Tibial artery (tissue), 4 donors: ENCODE results near the gene RNF220.

Experiments
- DNase-seq, 2 donors: peaks; one replicate each; pipeline ENCODE4 v3.0.0-alpha.2; 2019
- H3K27ac ChIP-seq, 2 donors: fragments of 200-600 bp; sonication (generic) in 1 of 2; 1 replicate in 1 of 2; 2 replicates in 1 of 2; pipeline ENCODE4 v1.5.1; 2018 to 2019; ENCODE audit warnings: mild to moderate bottlenecking in 1 of 2
- H3K27me3 ChIP-seq, 2 donors: fragments of 200-600 bp; sonication (generic) in 1 of 2; one replicate each; pipeline versions ENCODE4 v1.5.1 to v1.6.0; 2016 to 2019
- H3K36me3 ChIP-seq, 3 donors: fragments of 200-600 bp; sonication (generic) in 2 of 3; one replicate each; pipeline ENCODE4 v1.5.1; 2016 to 2019; ENCODE audit warnings: mild to moderate bottlenecking in 2 of 3
- H3K4me1 ChIP-seq, 4 donors: fragments of 200-600 bp; sonication (generic) in 2 of 4; 1 replicate in 3 of 4; 2 replicates in 1 of 4; pipeline ENCODE4 v1.5.1; 2016 to 2019
- H3K4me3 ChIP-seq, 2 donors: fragments of 200-600 bp; sonication (generic) in 1 of 2; 1 replicate in 1 of 2; 2 replicates in 1 of 2; pipeline ENCODE4 v1.5.1; 2018 to 2019; ENCODE audit warnings: mild to moderate bottlenecking in 2 of 2
- H3K9me3 ChIP-seq, 3 donors: fragments of 200-600 bp; sonication (generic) in 1 of 3; one replicate each; pipeline ENCODE4 v1.5.1; 2016 to 2019
- intact Hi-C: fragments of 100-400 bp; cut with DNase I; formaldehyde crosslinking; loops from one replicate; pipeline ENCODE4 v1.15.0; 2023; ENCODE audit warnings: low total_unique reads
- TF ChIP-seq, protein P1 (sequence below), 2 experiments: fragments of 200-600 bp in 1 of 2; fragments of 450-650 bp in 1 of 2; IDR thresholded peaks; one replicate each; pipeline ENCODE4 v1.5.1; 2017 to 2019; ENCODE audit warnings: antibody characterized with exemption in 2 of 2, mild to moderate bottlenecking in 1 of 2, moderate library complexity in 1 of 2

RNF220 gene

DNA sequence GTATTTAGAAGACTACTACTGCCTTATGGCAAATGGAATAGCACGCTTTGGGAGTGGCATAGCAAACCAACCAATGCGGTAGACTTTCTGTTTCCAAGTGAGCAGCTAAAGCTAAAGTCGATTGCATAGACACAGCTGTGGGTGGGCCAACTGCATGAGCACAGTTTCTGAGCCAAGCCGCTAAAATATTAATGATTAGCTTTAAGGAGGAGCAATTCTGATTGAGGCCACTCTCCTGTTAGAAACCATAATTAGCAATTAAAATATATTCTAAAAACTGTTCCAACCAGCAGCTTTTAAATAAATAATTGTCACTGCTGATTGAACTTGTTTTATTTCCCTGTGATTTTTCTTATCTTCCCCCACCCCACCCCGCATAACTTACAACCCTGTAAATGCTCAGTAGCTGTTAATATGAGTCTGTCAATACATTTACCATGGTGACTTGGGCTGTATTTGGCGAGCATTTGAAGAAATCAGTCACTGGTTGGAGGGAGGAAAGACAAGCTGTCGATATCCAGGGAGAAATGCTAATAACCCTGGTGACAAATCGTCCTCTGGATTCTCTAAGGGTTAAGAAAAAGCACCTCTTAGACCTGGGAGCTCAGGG lies 32.2 kb downstream of the RNF220 start:
- intact Hi-C loops: no loop called here
- DNase-seq: no peak
- Histone ChIP-seq H3K36me3 (no peaks in the 10 kb centered on the region), H3K4me1 (no peaks in the 10 kb centered on the region), H3K27me3 (no peaks in the 10 kb centered on the region), H3K27ac (no peak overlapping the region), H3K4me3 (no peak overlapping the region), H3K9me3 (no peaks in the 10 kb centered on the region)
- TF ChIP-seq, protein P1, sequence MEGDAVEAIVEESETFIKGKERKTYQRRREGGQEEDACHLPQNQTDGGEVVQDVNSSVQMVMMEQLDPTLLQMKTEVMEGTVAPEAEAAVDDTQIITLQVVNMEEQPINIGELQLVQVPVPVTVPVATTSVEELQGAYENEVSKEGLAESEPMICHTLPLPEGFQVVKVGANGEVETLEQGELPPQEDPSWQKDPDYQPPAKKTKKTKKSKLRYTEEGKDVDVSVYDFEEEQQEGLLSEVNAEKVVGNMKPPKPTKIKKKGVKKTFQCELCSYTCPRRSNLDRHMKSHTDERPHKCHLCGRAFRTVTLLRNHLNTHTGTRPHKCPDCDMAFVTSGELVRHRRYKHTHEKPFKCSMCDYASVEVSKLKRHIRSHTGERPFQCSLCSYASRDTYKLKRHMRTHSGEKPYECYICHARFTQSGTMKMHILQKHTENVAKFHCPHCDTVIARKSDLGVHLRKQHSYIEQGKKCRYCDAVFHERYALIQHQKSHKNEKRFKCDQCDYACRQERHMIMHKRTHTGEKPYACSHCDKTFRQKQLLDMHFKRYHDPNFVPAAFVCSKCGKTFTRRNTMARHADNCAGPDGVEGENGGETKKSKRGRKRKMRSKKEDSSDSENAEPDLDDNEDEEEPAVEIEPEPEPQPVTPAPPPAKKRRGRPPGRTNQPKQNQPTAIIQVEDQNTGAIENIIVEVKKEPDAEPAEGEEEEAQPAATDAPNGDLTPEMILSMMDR (IDR thresholded peaks at IDR 0.05): no peak

DNA sequence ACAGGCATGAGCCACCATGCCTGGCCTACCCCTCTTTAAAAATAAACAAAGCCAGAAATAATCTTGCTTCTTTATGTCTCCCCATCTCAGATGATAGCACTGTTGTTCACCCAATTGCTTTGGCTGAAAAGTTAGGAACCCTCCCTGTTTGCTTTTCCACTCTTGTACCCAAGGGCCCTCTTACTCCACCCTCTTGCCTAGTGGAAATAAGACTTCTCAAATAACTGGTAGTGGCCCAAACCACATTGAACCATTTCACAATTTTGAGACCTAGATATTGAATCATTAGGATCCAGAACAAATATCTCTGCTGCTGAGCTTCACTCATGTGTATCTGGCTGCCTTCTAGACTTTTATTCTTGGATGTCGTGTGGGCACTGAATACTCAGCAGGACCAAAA lies 37.7 kb downstream of the RNF220 start:
- Histone ChIP-seq H3K9me3 (no peaks in the 10 kb centered on the region), H3K27ac (no peak overlapping the region), H3K36me3 (no peaks in the 10 kb centered on the region), H3K27me3 (no peaks in the 10 kb centered on the region), H3K4me1 (no peaks in the 10 kb centered on the region), H3K4me3 (no peak overlapping the region)
- intact Hi-C loops: no loop called here
- DNase-seq: no peak
- TF ChIP-seq, protein P1 (IDR thresholded peaks at IDR 0.05): no peak

DNA sequence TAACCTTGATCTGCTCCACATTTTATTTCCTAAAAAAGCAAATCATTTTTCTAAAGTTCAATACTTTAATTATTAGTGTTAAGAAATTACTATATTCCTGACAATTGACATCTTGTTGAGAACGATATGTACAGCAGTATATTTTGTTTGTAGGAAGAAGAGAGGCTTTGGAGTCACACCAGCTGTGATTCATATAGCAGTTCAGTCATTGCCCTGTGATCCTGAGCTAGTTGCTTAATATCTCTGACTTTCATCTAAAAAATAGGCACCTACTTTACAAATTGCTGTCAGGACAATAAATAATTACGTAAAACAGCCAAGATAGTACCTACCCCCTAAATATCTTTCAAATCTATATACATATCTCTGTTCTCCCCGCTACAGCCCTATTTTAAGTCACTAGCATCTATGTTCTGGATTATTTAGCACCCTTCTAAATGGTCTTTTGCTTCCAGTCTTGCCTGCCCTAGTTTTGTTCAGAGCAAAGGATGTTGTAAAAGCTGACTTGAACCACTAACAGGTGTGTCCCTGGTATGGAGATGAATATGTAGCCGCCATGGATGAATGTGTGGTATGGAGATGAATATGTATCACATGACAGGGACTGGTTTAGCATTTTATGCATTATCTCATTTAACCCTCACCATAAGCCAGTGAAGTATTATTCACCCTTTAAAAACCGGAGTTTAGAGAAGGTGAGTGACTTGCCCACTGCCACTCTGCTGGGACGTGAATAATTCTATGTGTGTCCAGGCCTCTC lies 42.2 kb downstream of the RNF220 start:
- intact Hi-C loops: no loop called here
- Histone ChIP-seq H3K27me3 (peaks cover 0 to 15% of the 10 kb centered on the region in 2 donors), H3K4me3 (no peak overlapping the region), H3K36me3 (no peaks in the 10 kb centered on the region), H3K9me3 (no peaks in the 10 kb centered on the region), H3K4me1 (no peaks in the 10 kb centered on the region), H3K27ac (no peak overlapping the region)
- no peak for DNase-seq
- TF ChIP-seq, protein P1 (IDR thresholded peaks at IDR 0.05): no peak

DNA sequence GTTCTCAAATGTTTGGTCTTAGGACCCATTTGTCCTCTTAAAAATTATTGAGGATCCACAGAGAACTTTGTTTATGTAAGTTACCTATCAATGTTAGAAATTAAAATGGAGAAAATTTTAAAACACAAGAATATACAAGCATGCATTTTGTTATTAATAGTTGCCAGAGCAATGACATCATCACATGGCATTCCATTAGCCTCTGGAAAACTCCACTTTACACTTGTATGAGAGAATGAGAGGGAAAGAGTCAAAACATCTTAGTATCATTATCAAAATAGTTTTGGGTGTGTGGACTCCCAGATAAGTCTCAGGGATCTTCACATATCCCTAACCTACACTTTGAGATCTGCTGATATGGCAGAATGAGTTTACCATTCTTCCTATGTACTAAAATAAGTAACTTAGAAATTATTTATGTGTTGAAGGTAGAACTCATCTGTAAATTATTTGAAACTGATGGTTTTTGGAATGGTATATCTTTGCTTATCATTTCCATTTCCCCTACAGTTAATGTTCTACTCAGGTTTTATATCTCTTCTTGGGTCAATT lies 48.8 kb downstream of the RNF220 start:
- Histone ChIP-seq H3K4me3 (no peak overlapping the region), H3K9me3 (no peaks in the 10 kb centered on the region)

DNA sequence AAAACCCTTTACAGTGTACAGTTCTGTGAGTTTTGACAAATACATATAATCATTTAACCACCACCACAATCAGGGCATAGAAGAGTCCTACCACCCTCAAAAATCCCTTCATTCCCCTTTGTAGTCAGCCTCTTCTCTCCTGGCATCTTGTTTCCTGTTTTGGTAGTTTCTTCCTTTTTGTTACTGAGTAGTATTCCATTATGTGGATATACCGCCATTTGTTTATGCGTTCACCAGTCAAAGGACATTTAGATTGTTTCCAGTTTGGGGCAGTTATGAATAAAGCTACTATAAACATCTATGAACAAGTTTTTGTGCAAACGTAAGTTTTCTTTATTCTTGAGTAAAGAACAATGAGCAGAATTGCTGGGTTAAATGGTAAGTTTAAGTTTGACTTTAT lies 49.6 kb downstream of the RNF220 start:
- Histone ChIP-seq H3K4me3 (no peak overlapping the region), H3K4me1 (no peaks in the 10 kb centered on the region), H3K9me3 (no peaks in the 10 kb centered on the region), H3K27ac (no peak overlapping the region), H3K27me3 (peaks cover 0 to 11% of the 10 kb centered on the region in 2 donors), H3K36me3 (no peaks in the 10 kb centered on the region)
- no peak for DNase-seq
- TF ChIP-seq, protein P1 (IDR thresholded peaks at IDR 0.05): no peak
- intact Hi-C loops: no loop called here

More for the DNA sequence above, 48.8 kb downstream of the RNF220 start:
- no peaks in the 10 kb centered on the region for H3K4me1 ChIP-seq
- TF ChIP-seq, protein P1 (IDR thresholded peaks at IDR 0.05): no peak
- no peaks in the 10 kb centered on the region for H3K36me3 ChIP-seq
- H3K27me3 ChIP-seq: peaks cover 0 to 15% of the 10 kb centered on the region in 2 donors
- DNase-seq: no peak
- no peak overlapping the region for H3K27ac ChIP-seq
- intact Hi-C loops: no loop called here
